Peyer's patch (tissue), 4 donors: ENCODE measurements around the gene HMGB3. TPM values are rescaled to one million over a fixed set of nuclear protein-coding genes. Genes with fewer than 3 reads are reported as not detected.

Source experiments
- DNase-seq, 3 donors: peaks; one replicate each; pipeline ENCODE4 v3.0.0-alpha.2; 2017 to 2019
- H3K27ac ChIP-seq, 4 donors: fragments of 200-600 bp; sonication (generic); one replicate each; pipeline ENCODE4 v1.5.1; 2016 to 2019
- H3K27me3 ChIP-seq, 2 donors: fragments of 200-600 bp; sonication (generic); one replicate each; pipeline ENCODE4 v1.5.1; 2019
- H3K36me3 ChIP-seq, 3 donors: fragments of 200-600 bp; sonication (generic); one replicate each; pipeline ENCODE4 v1.5.1; 2016 to 2019
- H3K4me1 ChIP-seq, 4 donors: fragments of 200-600 bp; sonication (generic); one replicate each; pipeline ENCODE4 v1.5.1; 2016 to 2019
- H3K4me3 ChIP-seq, 4 donors: fragments of 200-600 bp; sonication (generic); 1 replicate in 3 of 4; 2 replicates in 1 of 4; pipeline ENCODE4 v1.5.1; 2016 to 2019; ENCODE audit warnings: mild to moderate bottlenecking in 1 of 4
- H3K9me3 ChIP-seq, 4 donors: fragments of 200-600 bp; sonication (generic); one replicate each; pipeline ENCODE4 v1.5.1; 2016 to 2019; ENCODE audit warnings: mild to moderate bottlenecking in 1 of 4
- CTCF ChIP-seq, 6 experiments: fragments of 450-650 bp in 4 of 6; fragments of 200-600 bp in 2 of 6; sonication (generic) in 1 of 6; IDR thresholded peaks; one replicate each; pipeline ENCODE4 v1.5.1; 2017 to 2019; ENCODE audit warnings: antibody characterized with exemption in 6 of 6, mild to moderate bottlenecking in 3 of 6, moderate library complexity in 1 of 6
- POLR2A ChIP-seq, 2 donors: fragments of 450-650 bp; IDR thresholded peaks; one replicate each; pipeline ENCODE4 v1.5.1; 2017; ENCODE audit warnings: antibody characterized with exemption in 2 of 2, mild to moderate bottlenecking in 2 of 2, moderate library complexity in 2 of 2
- small RNA-seq, 2 donors: library from RNA; depleted of rRNA; stranded (forward); fragments of <200 nt; gene quantifications; one replicate each; pipeline ENCODE3, GENCODE V24; 2016
- total RNA-seq, 4 donors: library from RNA; depleted of rRNA; stranded (reverse); fragments of >200 nt; gene quantifications; one replicate each; pipeline ENCODE4 v1.1.0, GENCODE V29; 2016

Gene HMGB3
- total RNA-seq, 4 donors from 2014 or later, result 11.5 to 77.6 (median 13.7) TPM

GRCh38 chrX:151030845-151031244 lies 47.7 kb downstream of the HMGB3 start:
- no peaks in the 10 kb centered on the region for H3K27me3 ChIP-seq
- H3K36me3 ChIP-seq, result no peaks in the 10 kb centered on the region
- H3K27ac ChIP-seq, result no peak overlapping the region
- no peak for TF ChIP-seq POLR2A (IDR thresholded peaks at IDR 0.05)
- TF ChIP-seq CTCF (IDR thresholded peaks at IDR 0.05), result no peak
- no peak overlapping the region for H3K4me3 ChIP-seq
- no peak for DNase-seq
- H3K4me1 ChIP-seq, result no peaks in the 10 kb centered on the region
- no peaks in the 10 kb centered on the region for H3K9me3 ChIP-seq

GRCh38 chrX:151031391-151031975 lies 48.3 kb downstream of the HMGB3 start:
- Histone ChIP-seq H3K36me3 (no peaks in the 10 kb centered on the region), H3K4me1 (no peaks in the 10 kb centered on the region), H3K9me3 (no peaks in the 10 kb centered on the region), H3K27me3 (no peaks in the 10 kb centered on the region), H3K4me3 (no peak overlapping the region), H3K27ac (no peak overlapping the region)
- DNase-seq, result no peak
- TF ChIP-seq POLR2A (IDR thresholded peaks at IDR 0.05) (no peak), CTCF (IDR thresholded peaks at IDR 0.05) (no peak)

GRCh38 chrX:151039351-151039750 lies 56.2 kb downstream of the HMGB3 start:
- Histone ChIP-seq H3K27me3 (no peaks in the 10 kb centered on the region), H3K36me3 (no peaks in the 10 kb centered on the region), H3K4me1 (no peaks in the 10 kb centered on the region), H3K27ac (no peak overlapping the region), H3K4me3 (no peak overlapping the region), H3K9me3 (no peaks in the 10 kb centered on the region)
- TF ChIP-seq POLR2A (IDR thresholded peaks at IDR 0.05), result no peak
- no peak for TF ChIP-seq CTCF (IDR thresholded peaks at IDR 0.05)
- DNase-seq, result no peak

Small RNA genes lying within 50 kb of the gene (small RNA-seq; reads per million reads assigned to genes)
- gene RNA5SP525 (0 reads per million in 2 donors), gene RNU6-383P (0.19 to 0.23 reads per million in 2 donors), gene RPL12P50 (0 reads per million in 2 donors)

Other genes starting within 250 kb of the HMGB3 start
- gene CD99L2, start 84.7 kb upstream of the HMGB3 start, total RNA-seq, result 10 to 100 TPM; 11.9 to 32.2 (median 23.9) TPM
- not detected for gene GPR50, start 193.2 kb downstream of the HMGB3 start, total RNA-seq